Brain pericyte (primary cell): ENCODE results near the gene SLC25A4.
A peak's percentile ranks its signal among the peaks of the same experiment; 100 is the strongest.
"Not testable (repeated sequence)": the region's sequence is repeated elsewhere in the genome, so short reads cannot be mapped to it uniquely, and the experiment has no call there.

Source experiments
- DNase-seq: peaks from one replicate; pipeline ENCODE4 v3.0.0-alpha.2; 2012; ENCODE audit warnings: low read depth, low spot score

The SLC25A4 gene

DNA sequence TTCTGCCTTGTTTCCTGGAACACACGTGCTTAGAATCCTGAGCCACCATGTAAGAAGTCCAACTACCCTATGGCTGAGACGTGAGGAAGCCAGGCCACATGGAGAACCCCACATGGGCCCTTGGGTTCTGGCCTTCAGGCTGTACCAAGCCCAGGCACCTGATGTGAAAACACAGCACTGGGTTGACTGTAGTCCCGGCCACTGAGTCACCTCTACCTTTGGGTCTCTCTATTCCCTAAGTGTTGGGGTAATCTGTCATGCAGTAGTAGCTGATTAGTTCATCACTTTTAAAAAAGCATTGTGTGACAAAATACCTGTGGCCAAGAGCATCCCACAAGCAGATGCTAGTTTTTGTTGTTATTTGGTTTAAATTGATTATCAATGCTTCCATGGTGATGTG lies 36.4 kb downstream of the SLC25A4 start:
- no peak for DNase-seq

DNA sequence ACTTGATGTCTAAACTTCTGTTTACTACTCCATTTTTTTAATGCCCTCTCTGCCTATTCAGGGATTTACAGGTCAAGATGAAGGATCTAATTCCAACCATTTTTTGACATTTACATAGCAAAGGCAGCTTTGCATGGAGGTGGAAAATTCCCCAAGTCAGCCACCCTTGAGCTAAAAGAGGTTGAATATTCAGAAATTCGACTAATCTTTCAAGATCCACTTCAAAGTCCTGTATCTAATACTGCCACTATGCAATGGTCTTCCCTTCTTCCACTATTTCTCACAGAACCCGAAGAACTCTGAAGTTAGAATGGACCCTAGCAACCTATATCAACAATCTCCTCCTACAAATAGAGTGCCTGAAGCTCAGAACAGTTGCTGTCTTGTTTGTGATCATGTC lies 39.2 kb downstream of the SLC25A4 start:
- no peak for DNase-seq

GRCh38 chr4:185183622-185184281 lies 40.7 kb downstream of the SLC25A4 start:
- DNase-seq = peak; percentile 55

- no peak for DNase-seq
Observed at GRCh38 chr4:185186769-185187168, 43.7 kb downstream of the SLC25A4 start.

DNA sequence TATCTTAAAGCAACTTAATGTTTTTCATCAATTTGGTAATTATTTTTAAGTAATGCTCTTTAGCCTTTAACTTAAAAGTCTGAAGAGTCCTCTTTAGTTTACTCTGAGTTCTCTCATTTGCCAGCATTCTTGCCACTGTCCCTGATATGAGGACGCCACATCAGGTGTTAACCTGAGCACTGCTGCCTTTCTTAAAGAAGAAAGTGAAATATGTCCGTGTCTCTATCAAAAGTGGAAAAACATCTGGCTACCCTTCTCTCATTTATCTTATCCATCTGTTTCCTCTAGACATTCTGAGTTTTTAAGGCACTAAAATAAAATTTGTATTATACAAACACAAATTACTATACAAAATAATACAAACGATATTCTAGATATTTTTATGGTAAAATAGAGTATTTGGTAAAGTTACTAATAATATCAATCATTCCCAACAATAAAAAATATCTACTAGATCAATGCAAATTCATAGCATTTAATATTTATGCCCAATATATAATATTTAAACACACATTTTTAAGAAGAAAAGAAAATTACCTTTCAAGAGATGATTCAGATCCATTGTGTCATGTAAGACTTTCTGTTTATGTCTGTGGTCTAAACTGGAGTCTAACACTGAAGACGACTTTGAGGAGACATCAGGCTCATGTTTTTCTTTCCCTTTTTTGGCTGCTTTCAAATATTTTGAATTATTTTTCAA lies 46.7 kb downstream of the SLC25A4 start:
- no peak for DNase-seq

- no peak for DNase-seq
Observed at GRCh38 chr4:185190306-185190856, 47.3 kb downstream of the SLC25A4 start.

DNA sequence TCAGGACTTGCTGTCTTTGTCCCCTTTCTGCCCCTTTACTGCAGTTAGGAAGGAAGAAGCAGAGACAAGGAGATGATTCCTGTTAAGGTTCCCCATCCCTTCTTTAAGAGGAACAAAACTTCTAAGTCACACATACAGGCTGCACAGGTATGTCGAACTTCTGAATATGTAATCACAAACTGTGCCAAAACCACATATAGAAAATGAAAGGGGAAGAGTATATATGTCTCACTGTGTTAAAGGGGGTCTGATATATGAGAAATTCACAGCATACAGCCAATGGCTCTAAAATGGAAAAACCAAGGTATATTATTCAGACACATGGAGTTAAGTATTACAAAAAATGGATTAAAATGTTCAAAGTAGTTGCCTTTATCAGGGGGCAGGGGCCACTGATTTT lies 49.0 kb downstream of the SLC25A4 start:
- DNase-seq = no peak

GRCh38 chr4:185194924-185195888 lies 52.1 kb downstream of the SLC25A4 start:
- no peak for DNase-seq

- DNase-seq = no peak
Observed at GRCh38 chr4:185196437-185196836, 53.4 kb downstream of the SLC25A4 start.

GRCh38 chr4:185198189-185198588 lies 55.1 kb downstream of the SLC25A4 start:
- not testable (repeated sequence) for DNase-seq
